HS-27A (cell line): ENCODE measurements around the gene TRMT2A.

Experiments
- DNase-seq: peaks from one replicate; pipeline ENCODE4 v3.0.0-alpha.2; 2012; ENCODE audit warnings: low read depth, missing footprints

The TRMT2A gene

DNA sequence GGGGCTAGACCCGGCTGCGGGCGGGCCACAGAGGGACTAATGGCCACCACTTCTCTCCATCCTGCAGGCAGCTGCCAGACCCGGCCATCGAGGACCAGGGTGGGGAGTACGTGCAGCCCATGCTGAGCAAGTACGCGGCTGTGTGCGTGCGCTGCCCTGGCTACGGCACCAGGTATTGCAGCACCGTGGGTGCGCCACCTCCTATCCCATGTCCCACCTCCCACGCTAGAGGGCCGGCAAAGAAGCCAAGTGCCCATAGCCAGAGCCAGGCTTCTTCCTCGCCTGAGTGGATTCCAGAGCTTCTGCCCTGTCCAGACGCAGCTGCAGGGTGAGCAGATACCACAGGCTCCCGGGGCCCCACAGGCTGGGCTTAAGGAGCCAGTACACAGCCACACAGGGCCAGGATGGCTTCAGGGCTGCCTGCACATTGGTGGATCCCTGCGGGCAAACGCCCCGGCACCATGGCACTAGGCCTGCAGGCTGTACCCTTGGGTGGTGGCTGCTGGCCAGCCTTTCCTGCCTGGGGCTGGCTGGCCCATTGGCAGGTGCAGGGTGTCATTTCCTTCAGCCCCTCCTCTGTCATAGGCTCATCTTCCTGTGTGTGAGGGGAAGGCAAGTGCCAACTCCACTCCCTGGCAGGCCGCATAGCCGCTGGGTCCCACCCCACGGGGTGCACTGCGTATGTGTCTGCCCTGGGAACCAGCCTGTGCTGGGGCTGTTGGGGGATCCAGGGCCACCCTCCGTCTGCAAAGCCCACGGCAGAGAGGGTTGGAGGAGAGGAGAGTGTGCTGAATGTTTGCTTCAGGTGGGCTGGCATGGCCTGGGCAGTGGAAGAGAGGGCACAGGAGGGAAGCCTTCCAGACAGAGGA, 53.5 kb downstream of the TRMT2A start:
- no peak for DNase-seq

DNA sequence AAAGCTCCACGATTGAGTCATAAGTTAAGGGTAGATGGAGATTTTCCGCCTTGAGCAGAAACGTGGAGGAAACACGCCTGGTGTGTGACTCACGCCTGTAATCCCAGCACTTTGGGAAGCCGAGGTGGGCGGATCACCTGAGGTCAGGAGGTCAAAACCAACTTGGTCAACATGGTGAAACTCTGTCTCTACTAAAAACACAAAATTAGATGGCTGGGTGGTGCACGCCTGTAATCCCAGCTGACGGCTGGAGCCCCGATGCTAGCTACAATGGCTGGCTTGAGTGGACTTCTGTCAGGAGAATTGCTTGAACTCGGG, 54.3 kb downstream of the TRMT2A start:
- DNase-seq, result no peak

DNA sequence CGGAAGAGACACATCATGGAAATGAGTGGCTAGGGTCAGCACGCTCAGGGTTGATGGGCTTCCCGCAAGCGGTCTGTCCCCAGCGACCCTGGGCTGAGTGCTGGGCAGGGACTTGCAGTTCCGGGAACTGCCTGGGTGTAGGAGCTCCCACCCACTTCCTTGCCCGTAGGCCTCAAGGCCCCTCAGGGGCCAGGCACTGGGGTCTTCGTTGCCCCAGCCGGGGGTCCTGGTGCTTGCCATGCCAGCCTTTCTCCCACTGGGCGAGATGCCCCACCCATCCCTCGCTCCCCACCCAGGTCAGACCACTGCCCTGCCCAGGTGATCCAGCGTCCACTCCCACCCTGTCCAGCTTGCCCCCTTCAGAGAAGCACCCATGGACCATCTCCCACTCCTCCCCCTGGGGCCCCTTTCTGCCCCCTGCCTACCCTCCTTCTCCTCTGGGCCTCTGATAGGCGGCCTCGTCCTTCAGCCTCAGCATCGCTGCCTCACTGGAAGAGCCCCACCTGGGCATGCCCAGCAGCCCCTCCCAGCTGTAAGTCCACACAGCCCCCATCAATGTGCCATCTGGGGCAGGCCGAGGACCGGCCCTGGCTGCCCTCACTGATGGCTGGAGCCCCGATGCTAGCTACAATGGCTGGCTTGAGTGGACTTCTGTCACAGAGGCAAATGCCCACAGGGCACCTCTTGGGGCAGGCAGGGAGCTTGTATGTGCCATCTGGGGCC, 54.8 kb downstream of the TRMT2A start:
- no peak for DNase-seq
